K562 (cell line): ENCODE results near the gene METTL15. TPM values are rescaled to one million over a fixed set of nuclear protein-coding genes. Genes with fewer than 3 reads are reported as not detected.
A peak's percentile ranks its signal among the peaks of the same experiment; 100 is the strongest.

Experiments
- ATAC-seq: fragments of 200-7000 bp; cut with Tn5 transposase; 3 replicates; pipeline ENCODE4 v1.9.1; 2020; ENCODE audit warnings: moderate library complexity
- BruUV-seq: library from RNA; stranded (reverse); fragments of 400-500 nt; replicated peaks from 2 replicates; lab custom pipeline; 2021; lab: Mats Ljungman, UMichigan
- CTCF ChIA-PET: fragments of 300-600 bp; formaldehyde crosslinking; extraction: SDS; loops from one replicate; lab custom pipeline; 2021; ENCODE audit warnings: low intra/inter-chr PET ratio; lab: Yijun Ruan, JAX
- POLR2A ChIA-PET: fragments of 300-600, 350-650 bp; sonication (Branson Sonifier 250); formaldehyde crosslinking; extraction: SDS; loops from one replicate; lab custom pipeline; 2021; ENCODE audit warnings: antibody characterized with exemption, inconsistent platforms; lab: Yijun Ruan, JAX
- DNase-seq, 4 experiments: peaks; one replicate each; pipeline versions ENCODE4 v3.0.0 to v3.0.0-alpha.2; 2011 to 2018; ENCODE audit warnings: low spot score in 3 of 4, mixed read lengths in 3 of 4; ENCODE audit errors: extremely low read depth in 1 of 4
- FAIRE-seq: peaks from 2 replicates; lab custom pipeline; 2011; peaks lifted over from hg19 to GRCh38; lab: Jason Lieb, UNC
- H2AFZ ChIP-seq: 2 replicates; pipeline ENCODE4 v1.6.0; 2011; ENCODE audit warnings: low read depth, low read length, control low read depth, inconsistent platforms
- H3K27ac ChIP-seq: fragments of 200-600 bp; 3 replicates; pipeline ENCODE4 v1.8.0; 2011; ENCODE audit warnings: low read depth, mild to moderate bottlenecking, control low read depth, inconsistent platforms, low read length, moderate library complexity, mixed read lengths; ENCODE audit errors: extremely low read depth
- H3K27me3 ChIP-seq, 2 experiments: fragments of 300-600 bp in 1 of 2; 2 replicates in 1 of 2; 3 replicates in 1 of 2; pipeline versions ENCODE4 v1.6.0 to v1.8.0; 2011; ENCODE audit warnings: inconsistent platforms in 2 of 2, low read length in 2 of 2, mild to moderate bottlenecking in 1 of 2, mixed read lengths in 1 of 2, moderate library complexity in 1 of 2; ENCODE audit not compliant: control insufficient read depth in 2 of 2, insufficient read depth in 2 of 2
- H3K36me3 ChIP-seq: fragments of 300-600 bp; 3 replicates; pipeline ENCODE4 v1.8.0; 2011; ENCODE audit warnings: mild to moderate bottlenecking, low read length, inconsistent platforms; ENCODE audit not compliant: control insufficient read depth, insufficient read depth
- H3K4me1 ChIP-seq, 2 experiments: fragments of 200-600 bp in 1 of 2; replicated peaks in 1 of 2; 2 replicates in 1 of 2; 3 replicates in 1 of 2; pipeline versions ENCODE4 v1.5.1 to v1.8.0; 2011; ENCODE audit warnings: inconsistent platforms in 2 of 2, low read length in 2 of 2, mild to moderate bottlenecking in 1 of 2, mixed read lengths in 1 of 2, moderate library complexity in 1 of 2; ENCODE audit not compliant: control insufficient read depth in 2 of 2, insufficient read depth in 2 of 2
- H3K4me2 ChIP-seq: 2 replicates; pipeline ENCODE4 v1.6.1; 2011; ENCODE audit warnings: low read length, control low read depth, inconsistent platforms, mixed read lengths; ENCODE audit not compliant: insufficient read depth
- H3K4me3 ChIP-seq: fragments of 200-600 bp; sonication (generic), shearing (Covaris generic); 2 replicates; pipeline ENCODE4 v1.5.1; 2016; ENCODE audit warnings: control low read depth, inconsistent platforms
- H3K79me2 ChIP-seq: fragments of 200-600 bp; 3 replicates; pipeline ENCODE4 v1.8.0; 2011; ENCODE audit warnings: low read length, inconsistent platforms; ENCODE audit not compliant: control insufficient read depth, insufficient read depth
- H3K9ac ChIP-seq, 2 experiments: 2 replicates each; pipeline versions ENCODE4 v1.6.0 to v1.6.1; 2011; ENCODE audit warnings: low read depth in 2 of 2, low read length in 2 of 2, control low read depth in 1 of 2, inconsistent platforms in 1 of 2, mild to moderate bottlenecking in 1 of 2, mixed read lengths in 1 of 2; ENCODE audit not compliant: insufficient read depth in 1 of 2
- H3K9me1 ChIP-seq: one replicate; pipeline ENCODE4 v1.6.0; 2011; ENCODE audit warnings: inconsistent platforms, mild to moderate bottlenecking, low read length, moderate library complexity; ENCODE audit not compliant: control insufficient read depth, insufficient read depth
- H3K9me3 ChIP-seq: replicated peaks from 2 replicates; pipeline ENCODE4 v1.5.1; 2011; ENCODE audit warnings: low read depth, low read length, inconsistent platforms; ENCODE audit not compliant: control insufficient read depth, insufficient read depth
- H4K20me1 ChIP-seq: replicated peaks from 2 replicates; pipeline ENCODE4 v1.6.1; 2011; ENCODE audit warnings: low read length, inconsistent platforms, mixed read lengths; ENCODE audit not compliant: control insufficient read depth, insufficient read depth
- EWSR1 ChIP-seq: fragments of 450-650 bp; IDR thresholded peaks from 2 replicates; pipeline ENCODE4 v1.6.1; 2018; ENCODE audit warnings: borderline replicate concordance, mild to moderate bottlenecking, low read depth, moderate library complexity; ENCODE audit not compliant: partially characterized antibody
- EZH2 ChIP-seq: IDR thresholded peaks from 2 replicates; pipeline ENCODE4 v1.6.1; 2012; ENCODE audit warnings: low read depth, mild to moderate bottlenecking, inconsistent platforms, low read length, borderline replicate concordance
- FUS ChIP-seq: fragments of 200-400 bp; formaldehyde crosslinking; optimal IDR thresholded peaks from 2 replicates; pipeline ENCODE3; 2017; ENCODE audit warnings: low read depth, low read length
- GATAD2B ChIP-seq: fragments of 450-650 bp; IDR thresholded peaks from 2 replicates; pipeline ENCODE4 v1.6.1; 2017; ENCODE audit warnings: mild to moderate bottlenecking, borderline replicate concordance
- JUN ChIP-seq, 2 experiments: sonication (generic) in 1 of 2; formaldehyde crosslinking in 1 of 2; IDR thresholded peaks; 2 replicates each; pipeline versions ENCODE4 v1.6.1 to v1.8.0; 2012 to 2022; ENCODE audit warnings: borderline replicate concordance in 2 of 2, mild to moderate bottlenecking in 2 of 2, improper control_type of control experiment in 1 of 2, low read depth in 1 of 2, low read length in 1 of 2, missing genetic modification reagents in 1 of 2
- RB1 ChIP-seq: fragments of 450-650 bp; IDR thresholded peaks from 2 replicates; pipeline ENCODE4 v1.6.1; 2017; ENCODE audit warnings: low read depth, mild to moderate bottlenecking
- SMARCB1 ChIP-seq: IDR thresholded peaks from 2 replicates; pipeline ENCODE4 v1.6.1; 2011; ENCODE audit warnings: improper control_type of control experiment, low read depth; ENCODE audit not compliant: insufficient read length
- TARDBP ChIP-seq: fragments of 450-650 bp; IDR thresholded peaks from 2 replicates; pipeline ENCODE4 v1.6.1; 2016
- TCF7 ChIP-seq: sonication (generic); IDR thresholded peaks from 2 replicates; pipeline ENCODE4 v1.6.1; 2016; ENCODE audit warnings: antibody characterized with exemption, borderline replicate concordance
- WHSC1 ChIP-seq: IDR thresholded peaks from one replicate; pipeline ENCODE4 v1.6.1; 2012; ENCODE audit warnings: low read length, control low read depth, inconsistent platforms
- ZNF280A ChIP-seq: fragments of 450-650 bp; IDR thresholded peaks from 2 replicates; pipeline ENCODE4 v1.6.1; 2018; ENCODE audit warnings: mild to moderate bottlenecking, low read depth; ENCODE audit not compliant: partially characterized antibody
- ZNF740 ChIP-seq, 3 experiments: fragments of 200-800 bp in 1 of 3; sonication (Bioruptor generic) in 1 of 3; sonication (generic) in 1 of 3; formaldehyde crosslinking in 1 of 3; IDR thresholded peaks; 2 replicates each; pipeline versions ENCODE4 v1.6.1 to v1.8.0; 2016 to 2022; ENCODE audit warnings: mild to moderate bottlenecking in 2 of 3, missing compliant biosample characterization in 2 of 3, missing genetic modification characterization in 2 of 3, missing genetic modification reagents in 1 of 3
- WGBS: fragments of 100-300 bp; shearing (Covaris generic); methylation state at CpG from one replicate; pipeline ENCODE4 v1.1.6; 2016; ENCODE audit warnings: low coverage, mixed read lengths; ENCODE audit not compliant: insufficient coverage; ENCODE audit errors: missing lambda C conversion rate; 5-methylcytosine and 5-hydroxymethylcytosine counted together
- in situ Hi-C: fragments of 300-500 bp; cut with MboI; formaldehyde crosslinking; loops from 4 replicates; pipeline ENCODE4 v1.15.0; 2018; ENCODE audit warnings: inconsistent platforms, mixed read lengths
- intact Hi-C: fragments of 100-400 bp; cut with micrococcal nuclease; formaldehyde crosslinking; loops from 2 replicates; pipeline ENCODE4 v1.14.2; 2022
- polyA plus RNA-seq, 8 experiments: library from polyadenylated mRNA; depleted of rRNA in 4 of 8; stranded (reverse) in 5 of 8; unstranded in 3 of 8; fragments of >200 nt; fragmentation: Nextera tagmentation in 2 of 8; fragmentation: Illumina TruSeq in 1 of 8; extraction: Ambion mirVana in 2 of 8; extraction: Trizol in 1 of 8; gene quantifications; 2 replicates each; pipeline versions ENCODE4 v1.2.1 to v1.2.3, GENCODE V29; 2011 to 2014; ENCODE audit warnings: inconsistent platforms in 1 of 8, missing spikeins in 1 of 8
- total RNA-seq, 7 experiments: library from RNA; depleted of rRNA in 6 of 7; stranded (reverse); fragments of >200 nt in 6 of 7; fragmentation: Illumina TruSeq in 2 of 7; extraction: Trizol in 2 of 7; gene quantifications; 2 replicates each; pipeline versions ENCODE4 v1.2.1 to v1.2.3, GENCODE V29; 2011 to 2021; ENCODE audit warnings: low replicate concordance in 1 of 7

The METTL15 gene
- total and polyA plus RNA-seq, 9 of the 15 experiments (the other 6 are each of a cell fraction or from before 2014, with no cell fraction given) = 10.7 to 21.7 (median 15.9) TPM

DNA sequence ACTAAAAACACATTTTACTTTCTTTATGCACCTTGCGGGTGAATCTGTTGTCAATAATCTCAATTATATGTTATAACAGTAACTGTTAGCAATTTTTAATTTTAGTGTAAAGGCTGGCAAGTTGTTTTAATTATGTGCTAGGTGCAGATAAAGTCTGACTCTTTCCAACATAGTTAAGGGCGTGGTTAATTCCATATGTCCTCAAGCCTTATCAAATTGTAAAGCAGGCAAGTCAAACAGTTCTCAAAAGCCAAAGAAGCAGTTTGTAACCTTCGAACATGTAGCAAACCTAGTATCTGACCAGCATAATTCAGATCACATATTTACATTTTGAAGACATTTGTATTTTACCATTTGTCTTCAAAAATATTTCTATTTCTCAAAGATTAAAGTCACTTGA, 29.2 kb downstream of the METTL15 start:
- intact Hi-C loops = no loop called here
- H3K9me1 ChIP-seq = no peaks in the 10 kb centered on the region
- in situ Hi-C loops = no loop called here
- no peak for DNase-seq
- H4K20me1 ChIP-seq = no peaks in the 10 kb centered on the region
- 81% methylated on average over 3 of the region's 3 CpGs for WGBS
- no peaks in the 10 kb centered on the region for H3K27me3 ChIP-seq
- no peak for FAIRE-seq
- ChIA-PET CTCF (interaction anchor here (0.7 kb wide), 1 partner anchor 12 kb away, joined by 4 read pairs; no protein-coding TSS in a partner anchor), POLR2A (interaction anchor here (0.6 kb wide), 1 partner anchor 424 kb away, joined by 4 read pairs; no protein-coding TSS in a partner anchor)
- BruUV-seq = no TSS peak
- no peaks in the 10 kb centered on the region for H3K79me2 ChIP-seq
- no peak overlapping the region for H2AFZ ChIP-seq
- no peaks in the 10 kb centered on the region for H3K4me1 ChIP-seq
- H3K4me2 ChIP-seq = no peak overlapping the region
- H3K36me3 ChIP-seq = peaks cover 6% of the 10 kb centered on the region
- H3K9ac ChIP-seq = no peak overlapping the region
- peaks cover 3% of the 10 kb centered on the region; the same call in 1 of the 2 replicates for H3K9me3 ChIP-seq
- ATAC-seq = no peak
- no peak overlapping the region for H3K27ac ChIP-seq
- no peak overlapping the region for H3K4me3 ChIP-seq
- no peak for TF ChIP-seq TCF7
- no peak for TF ChIP-seq WHSC1
- no peak for TF ChIP-seq FUS
- no peak for TF ChIP-seq RB1

DNA sequence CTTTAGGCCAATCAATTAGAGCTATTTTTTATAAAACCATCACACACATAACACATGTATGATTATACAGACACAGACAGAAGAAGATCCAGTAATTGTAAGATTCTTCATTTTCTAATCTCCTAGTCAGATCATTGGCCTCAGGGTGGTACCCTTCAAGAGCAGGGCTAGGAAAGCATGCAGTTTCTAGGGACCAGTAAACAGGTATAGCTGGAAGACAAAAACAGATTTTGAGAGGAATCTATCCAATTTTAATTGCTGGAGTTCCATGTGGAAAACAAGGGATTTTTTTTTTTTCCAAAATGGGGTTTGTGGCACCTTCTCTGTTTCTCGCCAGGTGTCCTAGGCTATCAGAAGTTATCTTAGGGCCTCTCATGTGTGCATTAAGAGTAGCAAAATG, 29.6 kb downstream of the METTL15 start:
- no peaks in the 10 kb centered on the region for H3K79me2 ChIP-seq
- no peaks in the 10 kb centered on the region for H3K9me1 ChIP-seq
- no TSS peak for BruUV-seq
- FAIRE-seq (no peak), DNase-seq (no peak), ATAC-seq (no peak)
- no peak overlapping the region for H3K27ac ChIP-seq
- H3K36me3 ChIP-seq = peaks cover 6% of the 10 kb centered on the region
- H3K4me1 ChIP-seq = no peaks in the 10 kb centered on the region
- in situ Hi-C loops = no loop called here
- no peak overlapping the region for H3K4me3 ChIP-seq
- no peaks in the 10 kb centered on the region for H4K20me1 ChIP-seq
- 100% methylated on average over 1 of the region's 1 CpG for WGBS
- no peak overlapping the region for H3K9ac ChIP-seq
- no peak overlapping the region for H3K4me2 ChIP-seq
- peaks cover 3% of the 10 kb centered on the region; the same call in 1 of the 2 replicates for H3K9me3 ChIP-seq
- POLR2A ChIA-PET = interaction anchor here (0.6 kb wide), 1 partner anchor 424 kb away, joined by 4 read pairs; no protein-coding TSS in a partner anchor
- H2AFZ ChIP-seq = no peak overlapping the region
- no peaks in the 10 kb centered on the region for H3K27me3 ChIP-seq
- intact Hi-C loops = no loop called here
- CTCF ChIA-PET = no interaction called here
- TF ChIP-seq ZNF740 (CRISPR knock-in tag; IDR thresholded peaks at IDR 0.05) (no peak), ZNF740 (tag; IDR thresholded peaks at IDR 0.05) (no peak), EWSR1 (no peak), GATAD2B (no peak), SMARCB1 (no peak), EZH2 (no peak), TARDBP (no peak), JUN (IDR thresholded peaks at IDR 0.05; ENCODE audit: borderline replicate concordance, low read depth, low read length) (no peak), JUN (CRISPR knock-in tag; IDR thresholded peaks at IDR 0.05; ENCODE audit: borderline replicate concordance) (no peak), ZNF280A (peak; percentile 18)
